Upper lobe of left lung (tissue), 4 donors: Measurements from ENCODE around the gene A3GALT2.

Source experiments
- CTCF ChIP-seq, 6 experiments: fragments of 450-650 bp in 4 of 6; fragments of 200-600 bp in 2 of 6; sonication (generic) in 2 of 6; IDR thresholded peaks; one replicate each; pipeline ENCODE4 v1.5.1; 2016 to 2019; ENCODE audit warnings: antibody characterized with exemption in 6 of 6
- EP300 ChIP-seq, 4 donors: sonication (generic); formaldehyde crosslinking; IDR thresholded peaks; one replicate each; pipeline ENCODE4 v1.5.1; 2017; ENCODE audit warnings: antibody characterized with exemption in 4 of 4, control low read depth in 2 of 4
- POLR2A ChIP-seq, 4 donors: fragments of 450-650 bp; IDR thresholded peaks; one replicate each; pipeline ENCODE4 v1.5.1; 2016 to 2017; ENCODE audit warnings: antibody characterized with exemption in 4 of 4, mild to moderate bottlenecking in 2 of 4
- POLR2AphosphoS5 ChIP-seq, 2 donors: sonication (generic); formaldehyde crosslinking; IDR thresholded peaks; one replicate each; pipeline ENCODE4 v1.5.1; 2017; ENCODE audit warnings: antibody characterized with exemption in 2 of 2

GRCh38 chr1:33329600-33330305, 8.9 kb upstream of the A3GALT2 start:
- TF ChIP-seq EP300 (IDR thresholded peaks at IDR 0.05), result no peak
- no peak for TF ChIP-seq CTCF (IDR thresholded peaks at IDR 0.05)
- no peak for TF ChIP-seq POLR2AphosphoS5 (IDR thresholded peaks at IDR 0.05)
- TF ChIP-seq POLR2A (IDR thresholded peaks at IDR 0.05), result no peak
